HTERT RPE-1 (cell line): ENCODE results near the gene BCL2L1.

Experiments
- in situ Hi-C: fragments of 300-500 bp; cut with MboI; formaldehyde crosslinking; loops from 4 replicates; pipeline ENCODE4 v1.14.3; 2020; ENCODE audit warnings: low sequenced_read_pairs

The BCL2L1 gene

GRCh38 chr20:31615416-31615815 lies 107.3 kb downstream of the BCL2L1 start:
- in situ Hi-C loops, result no loop called here
